Activated T-cell treated with anti-CD3 and anti-CD28 coated beads for 24 hours (primary cell): ENCODE data around the gene FARS2.

Source experiments
- DNase-seq: peaks from one replicate; pipeline ENCODE4 v3.0.0-alpha.2; 2020; ENCODE audit warnings: low read depth

The FARS2 gene

DNA sequence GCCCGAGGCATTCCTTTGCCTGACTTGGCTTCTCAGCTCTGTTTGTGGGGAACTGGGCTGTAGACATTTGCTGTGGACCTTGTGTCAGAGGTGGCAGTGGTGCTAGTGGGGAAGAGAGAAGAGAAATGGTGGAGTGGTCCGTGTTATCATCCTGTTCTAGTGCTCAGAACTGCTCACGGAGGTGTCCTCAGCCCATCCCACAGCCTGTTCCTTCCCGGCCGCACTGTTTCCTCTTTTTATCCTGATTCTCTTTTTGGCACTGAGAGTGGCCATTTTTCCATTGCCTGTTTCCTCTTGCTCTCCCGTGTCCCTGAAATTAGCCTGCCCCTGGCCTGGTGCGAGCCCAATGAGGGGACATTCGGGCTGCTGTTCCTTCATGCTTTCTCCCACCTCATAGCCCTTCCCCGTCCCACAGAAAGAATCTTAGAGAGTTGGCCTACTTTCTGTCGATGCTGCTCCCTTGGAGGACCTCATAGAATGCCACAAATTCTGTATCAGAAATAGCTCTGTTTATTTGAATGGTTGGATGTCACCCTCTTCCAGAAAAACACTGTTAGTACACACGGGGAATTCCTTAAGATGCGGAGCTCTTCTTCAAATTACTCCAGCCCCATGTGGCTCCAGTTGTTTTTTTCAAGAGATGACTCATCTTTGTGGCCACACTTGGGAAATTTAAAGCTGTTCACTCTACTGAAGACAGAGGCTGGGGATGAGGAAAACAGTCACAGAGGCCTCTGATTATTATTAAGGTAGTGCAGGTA is 26.1 kb downstream of the FARS2 start:
- no peak for DNase-seq

DNA sequence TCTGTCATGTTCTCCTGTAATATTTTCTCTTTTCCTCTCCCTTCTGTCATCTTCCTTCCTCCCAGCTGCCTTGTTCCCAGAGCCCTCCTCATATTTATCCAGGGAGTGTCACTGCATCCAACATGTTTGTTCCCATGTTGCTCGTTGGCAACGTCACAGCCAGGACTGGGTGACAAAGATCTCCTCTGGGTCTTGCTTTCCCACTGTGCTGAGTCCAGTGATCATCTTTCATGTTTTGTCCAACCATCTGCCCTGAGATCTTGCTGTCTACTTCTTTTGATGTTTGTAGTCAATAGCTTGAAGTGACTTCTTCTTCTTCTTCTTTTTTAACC is 26.6 kb downstream of the FARS2 start:
- no peak for DNase-seq

DNA sequence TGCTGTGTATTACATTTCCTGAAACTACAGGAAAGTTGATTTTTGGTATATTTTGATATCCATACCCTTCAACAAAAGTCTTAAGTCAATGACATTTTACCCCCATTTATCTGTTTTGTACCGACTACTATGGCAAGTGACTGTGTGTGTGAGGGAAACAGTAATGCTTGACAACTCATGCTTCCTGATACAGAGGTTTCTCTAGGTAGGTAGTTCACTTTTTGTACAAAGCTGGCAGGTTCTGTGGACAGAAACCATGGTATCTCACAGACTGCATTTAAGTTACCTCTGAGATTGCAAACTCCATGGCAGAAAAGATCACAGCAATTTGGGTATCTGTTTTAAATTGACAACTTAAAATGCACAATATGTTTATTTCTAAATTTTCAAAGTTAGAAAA is 28.8 kb downstream of the FARS2 start:
- DNase-seq, result no peak

DNA sequence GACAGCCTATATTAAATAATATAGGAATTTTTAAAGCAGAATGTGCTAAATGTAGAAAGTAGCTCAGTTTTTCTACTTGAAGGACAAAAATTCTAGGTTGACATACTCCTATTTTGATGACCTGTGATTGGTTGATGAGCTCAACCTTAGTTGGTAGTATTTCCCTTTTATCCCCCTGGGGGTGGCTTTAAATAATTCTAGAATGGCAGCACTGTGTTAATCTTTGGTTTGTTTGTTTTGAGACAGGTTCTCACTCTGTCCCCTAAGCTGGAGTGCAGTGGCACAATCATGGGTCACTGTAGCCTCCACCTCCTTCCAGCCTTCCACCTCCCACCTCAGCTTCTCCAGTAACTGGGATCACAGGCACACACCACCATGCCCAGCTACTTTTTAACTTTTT is 29.2 kb downstream of the FARS2 start:
- no peak for DNase-seq

DNA sequence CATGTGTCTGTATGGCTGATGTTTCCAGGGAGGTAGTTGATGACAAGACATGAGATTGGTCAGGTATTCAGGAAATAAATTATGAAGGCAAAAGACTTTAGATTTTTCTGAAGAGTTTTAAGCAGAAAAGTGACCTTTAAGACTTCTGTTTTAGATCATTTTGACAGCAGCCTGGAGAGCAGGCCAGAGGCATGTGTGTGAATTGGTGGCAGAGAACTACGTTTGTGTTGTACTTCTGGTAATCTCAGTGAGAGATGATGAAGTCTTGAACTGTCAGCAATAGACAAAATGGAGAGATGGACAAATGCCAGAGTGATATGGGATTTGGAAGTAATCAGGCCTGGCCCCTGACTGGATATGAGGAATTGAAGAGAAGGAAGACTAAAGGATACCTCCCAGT is 30.8 kb downstream of the FARS2 start:
- no peak for DNase-seq

DNA sequence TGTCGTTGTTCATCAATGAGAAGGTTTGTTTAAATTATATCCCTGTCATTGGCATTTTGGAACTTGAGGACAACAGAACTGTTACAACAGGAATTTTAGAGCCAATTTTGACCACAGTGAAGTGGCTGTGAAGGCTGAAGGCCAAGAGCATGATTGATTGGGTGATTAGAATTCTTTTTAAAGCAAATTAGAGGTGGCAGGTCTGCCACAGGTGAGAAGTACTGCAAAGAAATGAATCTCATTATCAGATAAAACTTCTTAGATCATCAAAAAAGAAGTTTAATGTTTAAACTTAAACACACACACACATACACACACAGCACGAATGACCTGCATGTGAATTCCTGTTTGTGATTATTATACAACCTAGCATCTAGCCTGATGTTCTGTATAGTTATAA is 32.4 kb downstream of the FARS2 start:
- DNase-seq, result no peak

DNA sequence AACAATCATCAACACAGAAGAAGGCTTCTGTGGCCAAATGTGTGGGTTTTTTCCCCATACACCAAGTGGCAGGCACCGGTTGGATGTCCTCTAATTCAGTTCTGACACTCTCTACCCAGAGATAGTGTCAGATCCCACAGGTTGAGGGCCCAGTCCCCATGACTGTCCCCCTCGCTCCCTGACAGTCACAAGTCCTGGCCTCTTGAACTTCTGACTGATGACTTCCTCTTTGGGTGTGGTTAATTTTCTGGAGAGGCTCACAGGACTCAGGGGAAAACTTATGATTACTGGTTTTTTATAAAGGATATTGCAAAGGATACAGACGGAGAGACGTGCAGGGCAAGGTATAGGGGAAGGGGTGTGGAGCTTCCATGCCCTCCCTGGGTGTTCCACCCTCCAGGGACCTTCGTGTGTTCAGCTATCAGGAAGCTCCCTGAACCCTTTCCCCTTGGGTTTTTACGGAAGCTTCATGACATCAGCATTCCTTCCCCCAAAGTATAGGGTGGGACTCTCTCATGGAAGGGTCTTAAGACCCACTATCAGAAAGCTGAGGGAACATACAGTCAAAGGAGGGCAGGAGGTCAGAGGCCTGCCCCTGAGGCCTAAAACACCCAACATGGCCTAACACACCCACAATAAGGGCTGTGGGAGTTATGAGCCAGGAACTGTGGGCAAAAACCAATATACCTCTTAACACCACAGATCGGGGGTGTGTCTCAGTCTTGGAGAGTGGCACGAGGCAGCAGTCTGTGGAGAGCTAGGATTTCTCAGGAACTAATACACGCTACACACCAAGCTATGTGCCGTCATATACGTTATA is 33.3 kb downstream of the FARS2 start:
- DNase-seq, result no peak

DNA sequence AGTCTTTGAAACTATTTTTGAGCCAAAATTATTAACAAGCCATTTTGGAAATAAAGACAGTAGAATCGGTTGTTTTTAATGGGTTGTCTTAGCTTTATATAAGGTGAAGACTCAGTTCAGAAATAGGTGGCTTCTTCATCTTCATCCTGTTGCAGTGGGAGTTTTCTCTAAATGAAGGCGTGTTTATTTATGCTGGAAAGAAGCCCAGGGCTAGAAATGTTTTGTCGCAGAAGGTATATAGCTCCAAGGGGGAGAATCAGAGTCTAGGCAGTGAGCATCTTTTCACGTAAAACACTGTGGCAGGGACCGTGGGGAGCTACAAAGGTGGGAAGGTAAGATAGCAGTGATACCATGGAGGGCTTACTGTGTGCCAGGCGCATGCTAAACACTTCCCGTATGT is 34.3 kb downstream of the FARS2 start:
- DNase-seq, result no peak

DNA sequence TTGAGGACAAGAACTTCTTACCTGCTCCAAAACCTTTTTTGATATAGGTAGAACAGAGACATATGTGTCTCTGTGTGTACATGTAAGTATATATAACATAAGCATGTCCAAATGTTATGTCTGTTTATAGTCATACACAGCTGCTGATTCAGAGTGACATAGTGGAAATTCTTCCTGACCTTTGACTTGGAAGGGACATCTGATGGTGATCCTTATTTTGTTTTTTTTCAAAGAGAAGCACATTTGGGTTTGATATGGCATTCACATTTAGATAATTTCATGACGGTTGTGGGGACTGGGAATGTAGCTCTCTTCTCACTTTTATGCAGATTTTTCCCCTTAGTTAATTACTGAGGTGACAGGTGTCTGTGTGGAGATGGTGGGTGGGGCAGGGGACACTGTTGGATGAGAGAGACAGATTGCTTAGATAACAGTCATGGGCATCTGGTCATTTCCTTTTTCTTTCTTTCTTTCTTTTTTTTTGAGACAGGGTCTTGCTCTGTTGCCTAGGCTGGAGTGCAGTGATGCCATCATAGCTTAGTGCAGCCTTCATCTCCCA is 39.0 kb downstream of the FARS2 start:
- no peak for DNase-seq

DNA sequence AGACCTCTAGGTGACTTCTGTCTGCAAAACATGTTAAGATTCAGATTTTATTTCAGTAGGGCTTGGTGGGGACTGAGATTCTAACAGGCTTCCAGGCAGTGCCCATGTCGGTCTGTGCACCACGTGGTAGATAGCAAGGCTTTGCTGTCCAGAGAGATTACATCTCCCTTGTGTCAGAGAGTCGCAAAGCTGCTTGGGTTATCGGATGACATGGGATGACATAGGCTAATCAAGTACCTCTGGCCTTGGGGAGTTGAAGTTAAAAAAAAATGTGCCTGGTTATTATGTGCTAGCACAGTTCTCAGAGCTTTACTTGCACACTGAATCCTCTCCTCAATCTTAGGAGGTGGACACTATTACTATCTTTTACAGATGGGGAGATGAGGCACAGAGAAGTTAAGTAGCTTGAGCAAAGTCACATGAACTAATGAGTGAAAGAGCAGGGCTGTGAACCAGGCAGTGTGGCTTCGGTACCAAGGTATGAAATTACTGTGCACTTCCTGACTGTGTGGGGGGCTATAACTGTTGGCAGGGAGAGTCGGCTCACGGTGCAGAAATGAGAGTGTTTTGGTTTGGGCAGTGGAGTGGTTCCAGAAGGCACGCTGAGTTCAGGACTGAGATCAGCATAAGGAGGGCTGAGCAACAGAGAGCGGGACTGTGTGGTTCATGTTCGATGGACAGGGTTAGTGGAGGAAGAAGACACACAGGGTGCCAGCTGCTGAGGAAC is 41.1 kb downstream of the FARS2 start:
- DNase-seq, result peak; percentile 29

DNA sequence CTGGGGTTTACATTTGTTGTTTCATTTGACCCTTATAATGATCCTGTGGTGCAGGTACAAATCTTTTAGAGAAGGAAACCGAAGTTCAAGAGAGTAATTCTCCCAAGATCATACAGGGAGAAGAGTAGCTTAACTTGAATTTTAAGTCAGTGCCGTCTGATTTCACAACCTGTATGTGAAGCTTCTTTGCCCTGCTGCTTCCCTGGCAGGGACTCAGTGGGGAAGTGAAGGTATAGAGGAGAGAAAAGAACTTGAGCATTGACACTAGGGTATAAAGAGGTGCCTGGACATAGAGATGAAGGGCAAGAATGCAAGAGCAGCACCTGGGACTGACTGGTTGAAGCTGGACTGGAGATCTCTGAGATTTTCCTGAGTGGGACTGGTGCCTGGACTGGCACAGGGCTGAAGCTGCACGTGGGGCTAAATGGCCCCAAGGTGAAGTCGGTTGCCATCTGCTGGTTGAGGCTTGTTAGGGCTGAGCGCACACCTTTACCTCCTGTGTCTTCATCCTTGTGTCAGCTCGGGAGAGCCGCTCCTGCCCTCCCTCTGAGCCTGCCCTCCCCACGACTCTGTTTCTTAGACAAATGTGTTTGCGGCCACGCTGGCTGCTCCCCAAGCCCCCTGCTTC is 41.8 kb downstream of the FARS2 start:
- peak; percentile 36 for DNase-seq

DNA sequence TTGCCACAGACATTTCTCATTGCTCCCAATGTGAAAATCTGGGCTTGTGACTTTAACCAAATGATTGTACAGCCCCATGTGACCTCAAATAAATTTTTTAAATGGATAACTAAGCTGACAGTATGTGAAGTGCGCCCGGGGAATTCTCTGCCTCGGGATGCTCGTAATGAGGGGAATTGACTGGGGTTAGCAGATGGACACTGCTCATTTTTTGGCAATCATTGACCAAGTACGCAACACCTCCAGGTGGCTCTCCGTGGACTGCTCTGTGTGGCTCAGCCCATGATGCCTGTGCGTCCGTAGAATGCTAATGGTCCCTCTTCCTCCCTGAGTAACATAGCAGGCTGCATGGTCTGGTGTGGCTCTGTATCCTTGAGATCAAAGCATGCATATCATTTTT is 42.4 kb downstream of the FARS2 start:
- no peak for DNase-seq

DNA sequence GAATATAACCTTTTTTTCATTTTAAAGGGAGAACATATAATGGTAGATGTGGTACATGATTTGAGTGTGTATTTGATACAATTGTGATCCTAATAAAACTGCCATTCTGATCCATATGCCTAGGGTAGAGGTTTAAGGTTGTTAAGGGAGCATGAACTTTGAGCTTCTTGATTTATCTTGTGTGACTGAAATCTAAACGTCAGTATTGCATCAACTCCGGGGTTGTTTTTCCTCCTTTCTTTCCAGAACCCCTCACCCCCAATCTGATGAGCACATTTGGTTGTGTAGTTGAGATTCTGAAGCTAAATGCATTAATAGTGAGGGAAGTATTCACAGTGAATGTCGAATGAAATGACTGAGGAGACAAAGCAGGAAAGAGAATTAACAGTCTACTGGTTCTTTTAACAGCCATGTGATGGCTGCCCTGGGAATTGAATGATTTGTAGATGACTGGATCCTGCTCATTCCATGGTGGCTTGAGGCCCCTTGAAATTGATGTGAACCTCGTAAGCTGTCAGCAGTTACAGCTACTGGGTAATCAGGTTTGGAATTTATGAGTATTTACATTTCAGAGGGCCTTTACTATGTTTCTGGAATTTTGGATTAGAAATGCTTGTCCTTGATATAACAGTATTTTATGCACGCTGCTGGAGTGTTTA is 44.8 kb downstream of the FARS2 start:
- no peak for DNase-seq

DNA sequence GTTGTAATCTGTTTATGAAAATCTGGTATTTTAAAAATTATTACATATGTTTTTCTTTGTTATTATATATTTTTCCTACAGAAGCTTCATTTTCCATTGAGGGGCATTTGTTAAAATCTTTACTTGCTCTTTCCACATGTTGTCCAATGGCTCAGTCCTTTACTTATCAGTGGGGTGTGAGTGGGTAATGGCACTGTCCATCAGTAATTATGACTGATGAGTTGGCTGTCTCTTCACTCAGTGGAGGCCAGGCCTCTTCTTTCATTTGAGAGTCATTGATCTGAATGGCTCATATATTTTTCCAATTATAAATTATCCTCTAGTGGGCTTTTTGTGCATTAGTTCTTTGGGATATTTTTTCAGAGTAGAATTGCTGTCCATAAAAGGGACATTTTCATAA is 45.7 kb downstream of the FARS2 start:
- no peak for DNase-seq

DNA sequence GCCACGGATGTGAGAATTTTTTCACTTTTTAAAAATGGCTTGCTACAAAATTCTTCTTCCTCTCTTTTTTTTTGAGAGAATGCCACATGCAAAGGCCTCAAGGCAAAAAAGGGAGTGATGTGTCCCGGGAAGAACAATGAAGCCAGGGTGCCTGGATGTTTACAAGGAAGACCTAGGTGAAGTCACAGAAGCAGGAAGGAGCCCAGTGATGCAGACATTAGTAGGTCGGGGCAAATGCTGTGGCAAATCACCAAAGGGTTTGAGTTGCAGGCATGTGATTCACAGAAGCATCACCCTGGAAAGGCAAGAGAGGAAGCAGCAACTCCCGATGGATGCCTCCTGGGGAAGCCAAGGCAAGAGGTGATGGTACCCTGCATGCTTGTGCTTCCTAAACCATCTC is 46.8 kb downstream of the FARS2 start:
- DNase-seq, result no peak

DNA sequence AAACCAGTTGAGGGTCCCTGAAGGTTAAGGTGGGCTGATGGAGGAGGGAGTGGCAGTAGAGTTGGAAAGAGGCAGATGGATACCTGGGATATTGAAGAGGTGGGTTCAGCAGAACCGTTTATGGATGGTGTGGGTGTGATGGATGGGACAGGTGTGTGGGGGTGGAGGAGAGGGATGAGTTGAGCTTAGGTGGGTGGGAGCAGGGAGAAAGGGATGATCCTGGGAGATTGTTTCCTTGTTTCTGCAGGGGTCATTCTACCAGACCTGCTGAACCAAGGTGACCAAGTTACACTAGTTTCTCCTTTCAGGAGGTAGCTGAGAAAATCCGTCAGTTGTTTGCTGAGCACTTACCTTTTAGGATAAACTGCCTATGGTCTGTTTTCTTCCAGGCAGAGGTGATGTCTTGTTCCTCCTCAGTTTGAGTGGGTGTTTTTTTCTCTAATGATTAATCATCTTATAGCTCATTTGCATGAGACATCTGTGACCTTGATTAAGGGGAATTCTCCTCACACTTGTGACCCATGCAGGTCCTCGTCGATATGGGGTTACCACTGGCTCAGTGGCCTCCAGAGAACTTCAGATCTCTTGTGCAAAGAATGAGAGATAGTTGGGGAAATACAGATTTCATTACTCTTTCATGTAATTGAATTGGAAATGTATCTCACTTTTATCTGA is 53.0 kb downstream of the FARS2 start:
- DNase-seq, result no peak

DNA sequence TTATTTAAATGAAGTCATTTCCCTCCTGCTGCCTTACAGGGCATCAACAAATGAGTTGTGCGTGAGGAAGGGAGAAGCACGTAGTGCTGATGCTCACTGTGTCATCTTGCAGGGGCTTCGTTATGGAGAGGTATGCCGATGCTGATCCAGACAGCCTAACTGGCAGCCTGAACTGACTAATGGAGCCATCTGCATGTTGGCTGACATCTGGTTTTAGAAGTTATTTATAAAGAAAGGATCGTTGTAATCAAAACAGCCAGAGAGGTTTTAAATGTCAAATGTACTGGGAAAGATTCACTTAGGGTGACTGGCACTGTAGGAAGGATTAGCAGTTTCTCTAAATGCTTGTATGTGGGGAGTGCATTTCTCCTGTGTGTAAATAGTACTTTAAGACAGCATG is 54.6 kb downstream of the FARS2 start:
- DNase-seq, result no peak

DNA sequence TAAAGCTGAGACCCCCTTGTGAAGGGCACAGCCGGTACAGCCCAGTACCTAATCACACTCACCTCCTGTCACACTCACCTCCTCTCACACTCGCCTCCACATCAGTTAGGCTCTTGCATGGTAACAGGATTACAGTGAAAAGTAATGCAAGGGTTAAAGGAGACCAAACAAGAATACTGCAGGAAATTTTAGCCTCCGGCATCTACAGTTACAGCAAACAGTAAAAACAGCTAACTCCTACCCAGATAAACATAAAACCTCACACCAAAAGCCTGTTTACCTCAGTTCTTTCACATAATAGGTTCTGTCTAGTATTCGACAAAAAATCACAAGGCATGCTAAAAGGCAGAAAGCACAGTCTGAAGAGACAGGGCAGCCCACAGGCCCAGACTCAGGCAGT is 55.6 kb downstream of the FARS2 start:
- no peak for DNase-seq

DNA sequence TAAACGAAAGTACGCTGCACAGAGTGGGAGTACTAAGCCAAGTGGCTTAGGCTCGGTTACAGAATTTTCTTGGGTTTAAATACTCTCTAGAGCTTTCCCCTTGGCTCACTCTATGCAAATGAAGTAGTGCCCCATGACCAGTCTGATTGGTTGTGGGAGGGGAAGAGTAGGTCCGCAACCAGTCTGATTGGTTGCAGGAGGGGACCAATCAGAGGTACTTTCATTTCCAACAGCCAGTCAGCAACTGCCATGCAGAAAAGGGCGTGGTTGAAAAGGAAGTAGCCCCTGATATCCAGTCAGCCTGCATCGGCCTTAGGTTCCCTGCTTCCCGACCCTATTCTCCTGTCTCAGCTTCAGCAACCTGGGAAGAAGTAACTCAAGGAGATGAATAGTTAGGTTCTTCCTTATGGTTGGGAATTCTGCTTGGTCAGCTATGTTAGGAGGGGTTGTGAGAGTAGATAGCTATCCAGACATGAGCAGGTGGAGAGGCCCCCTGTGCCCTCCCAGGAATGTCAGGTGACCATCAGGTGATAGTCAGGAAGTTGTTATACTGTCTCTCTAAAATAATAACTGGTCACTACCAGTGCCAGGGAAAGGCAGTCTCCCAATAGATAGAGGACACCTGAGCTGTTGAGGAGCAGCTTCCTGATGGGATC is 57.4 kb downstream of the FARS2 start:
- no peak for DNase-seq

DNA sequence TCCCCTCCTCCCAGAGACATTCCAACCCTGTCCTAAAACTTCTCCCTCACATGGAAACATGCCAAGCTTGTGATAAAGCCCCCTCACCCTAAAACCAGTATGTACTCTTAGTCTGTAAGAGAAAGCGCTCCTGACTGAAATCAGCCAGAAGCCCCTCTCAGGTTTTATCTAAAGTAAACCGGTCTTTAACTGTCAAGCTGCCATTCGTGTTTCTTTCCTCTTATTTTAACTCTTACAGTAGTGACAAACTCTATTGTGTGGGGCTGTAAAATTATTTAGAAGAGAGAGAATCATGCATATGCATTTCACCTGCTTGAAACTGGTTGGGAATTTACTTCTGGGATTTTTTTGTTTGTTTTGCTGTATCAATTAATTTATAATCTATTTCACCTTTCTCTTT is 62.7 kb downstream of the FARS2 start:
- no peak for DNase-seq

DNA sequence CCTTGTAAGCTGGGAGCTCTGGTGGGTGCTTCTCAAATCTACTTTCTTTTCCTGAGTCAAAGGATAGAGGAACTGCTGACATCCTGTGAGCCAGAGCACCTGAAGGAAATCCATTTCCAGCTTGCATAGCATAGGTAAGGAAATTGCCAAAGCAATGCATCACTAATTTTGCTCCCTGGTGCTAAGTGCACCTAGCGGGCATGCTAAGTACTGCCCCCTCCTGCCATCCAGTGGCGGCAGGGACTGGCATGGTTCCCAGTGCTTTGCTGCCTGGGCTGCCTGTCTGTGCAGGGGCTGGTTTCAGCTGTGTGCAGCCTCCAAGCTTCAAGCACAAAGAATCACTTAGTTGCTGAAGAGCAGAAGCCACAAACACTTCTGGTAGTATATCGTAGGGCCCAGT is 63.9 kb downstream of the FARS2 start:
- DNase-seq, result no peak
